Measurements from ENCODE around the gene LRFN2.

LRFN2 gene

GRCh38 chr6:40512340-40512739, 74.8 kb downstream of the LRFN2 start:
- DNase-seq, result no peak

GRCh38 chr6:40511884-40512283, 75.3 kb downstream of the LRFN2 start:
- no peak for DNase-seq

- no peak for DNase-seq
Observed at GRCh38 chr6:40510442-40510841, 76.7 kb downstream of the LRFN2 start.

GRCh38 chr6:40509716-40510260, 77.4 kb downstream of the LRFN2 start:
- no peak for DNase-seq

GRCh38 chr6:40509086-40509485, 78.1 kb downstream of the LRFN2 start:
- DNase-seq, result no peak

- DNase-seq, result no peak
Observed at GRCh38 chr6:40506954-40507353, 80.2 kb downstream of the LRFN2 start.

GRCh38 chr6:40505191-40505810, 81.9 kb downstream of the LRFN2 start:
- no peak for DNase-seq

GRCh38 chr6:40504274-40504673, 82.9 kb downstream of the LRFN2 start:
- no peak for DNase-seq

- no peak for DNase-seq
Observed at GRCh38 chr6:40500227-40500626, 86.9 kb downstream of the LRFN2 start.

GRCh38 chr6:40499215-40499614, 87.9 kb downstream of the LRFN2 start:
- DNase-seq, result no peak

GRCh38 chr6:40498148-40498547, 89.0 kb downstream of the LRFN2 start:
- no peak for DNase-seq

- no peak for DNase-seq
Observed at GRCh38 chr6:40492187-40492586, 95.0 kb downstream of the LRFN2 start.

GRCh38 chr6:40490508-40490907, 96.7 kb downstream of the LRFN2 start:
- DNase-seq, result no peak

- DNase-seq, result no peak
Observed at GRCh38 chr6:40489798-40490197, 97.4 kb downstream of the LRFN2 start.

- DNase-seq, result no peak
Observed at GRCh38 chr6:40486576-40486975, 100.6 kb downstream of the LRFN2 start.

GRCh38 chr6:40485795-40486194, 101.4 kb downstream of the LRFN2 start:
- DNase-seq, result no peak

- DNase-seq, result no peak
Observed at GRCh38 chr6:40485300-40485699, 101.9 kb downstream of the LRFN2 start.

GRCh38 chr6:40484066-40484465, 103.1 kb downstream of the LRFN2 start:
- no peak for DNase-seq

- peak; percentile 1 for DNase-seq
Observed at GRCh38 chr6:40482532-40482931, 104.6 kb downstream of the LRFN2 start.

GRCh38 chr6:40480678-40481077, 106.5 kb downstream of the LRFN2 start:
- DNase-seq, result no peak

GRCh38 chr6:40479706-40480105, 107.5 kb downstream of the LRFN2 start:
- DNase-seq, result no peak

GRCh38 chr6:40477246-40478126, 109.7 kb downstream of the LRFN2 start:
- peak; percentile 1 for DNase-seq

- no peak for DNase-seq
Observed at GRCh38 chr6:40476673-40477072, 110.5 kb downstream of the LRFN2 start.

- DNase-seq, result no peak
Observed at GRCh38 chr6:40474937-40475336, 112.2 kb downstream of the LRFN2 start.

All from fibroblast of skin of scalp (primary cell).